Activated CD4-positive, alpha-beta memory T cell treated with anti-CD3 and anti-CD28 coated beads, Interleukin-2, amount 10 ng/mL, durations not matched to agents 7 days and 5 days (primary cell): Measurements from ENCODE around the gene CCDC154. TPM values are rescaled to one million over a fixed set of nuclear protein-coding genes. Genes with fewer than 3 reads are reported as not detected.

ENCODE experiments used
- CTCF ChIA-PET: fragments of 350-600 bp; sonication (Branson Sonifier 250); formaldehyde crosslinking; loops from one replicate; lab custom pipeline; 2021; ENCODE audit warnings: antibody characterized with exemption, inconsistent platforms; lab: Charles Lee
- POLR2A ChIA-PET: fragments of 350-600 bp; sonication (Branson Sonifier 250); formaldehyde crosslinking; loops from one replicate; lab custom pipeline; 2021; ENCODE audit warnings: antibody characterized with exemption; lab: Charles Lee
- DNase-seq: peaks from one replicate; pipeline ENCODE4 v3.0.0-alpha.2; 2020
- H3K27ac Mint-ChIP-seq: one replicate; pipeline ENCODE4 v1.8.0; 2021; ENCODE audit warnings: mild to moderate bottlenecking, mixed read lengths
- H3K27me3 Mint-ChIP-seq: one replicate; pipeline ENCODE4 v1.8.0; 2021; ENCODE audit warnings: mixed read lengths
- H3K36me3 Mint-ChIP-seq: one replicate; pipeline ENCODE4 v1.8.0; 2021; ENCODE audit warnings: low read depth, mixed read lengths
- H3K4me1 Mint-ChIP-seq: one replicate; pipeline ENCODE4 v1.8.0; 2021; ENCODE audit warnings: mixed read lengths
- H3K4me3 Mint-ChIP-seq: one replicate; pipeline ENCODE4 v1.8.0; 2021; ENCODE audit warnings: mild to moderate bottlenecking, mixed read lengths
- H3K9me3 Mint-ChIP-seq: one replicate; pipeline ENCODE4 v1.8.0; 2021; ENCODE audit warnings: mixed read lengths
- total RNA-seq, 2 experiments: library from RNA; stranded (reverse); gene quantifications; one replicate each; pipeline ENCODE4 v1.2.3, GENCODE V29; 2021

The CCDC154 gene
- total RNA-seq, 2 experiments from 2014 or later, result 1.6 to 2.2 TPM

- ChIA-PET POLR2A (interaction anchor here (1.6 kb wide), 1 partner anchor 14 kb away, joined by 6 read pairs; the partner anchor contains the start of gene UQCC4), CTCF (no interaction called here)
- Mint-ChIP-seq H3K4me3 (no peak overlapping the region), H3K36me3 (no peaks in the 10 kb centered on the region), H3K27me3 (no peaks in the 10 kb centered on the region), H3K27ac (no peak overlapping the region), H3K4me1 (no peaks in the 10 kb centered on the region), H3K9me3 (no peaks in the 10 kb centered on the region)
- DNase-seq, result no peak
Observed at GRCh38 chr16:1434644-1435592, 9.4 kb downstream of the CCDC154 start.

- Mint-ChIP-seq H3K4me3 (no peak overlapping the region), H3K27me3 (no peaks in the 10 kb centered on the region), H3K36me3 (no peaks in the 10 kb centered on the region), H3K27ac (no peak overlapping the region), H3K4me1 (no peaks in the 10 kb centered on the region), H3K9me3 (no peaks in the 10 kb centered on the region)
- ChIA-PET POLR2A (interaction anchor here (1.6 kb wide), 1 partner anchor 13 kb away, joined by 6 read pairs; the partner anchor contains the start of gene UQCC4), CTCF (no interaction called here)
- DNase-seq, result no peak
Observed at GRCh38 chr16:1433756-1434155, 10.6 kb downstream of the CCDC154 start.

- Mint-ChIP-seq H3K27ac (no peak overlapping the region), H3K9me3 (no peaks in the 10 kb centered on the region), H3K4me3 (no peak overlapping the region), H3K36me3 (no peaks in the 10 kb centered on the region), H3K27me3 (no peaks in the 10 kb centered on the region), H3K4me1 (no peaks in the 10 kb centered on the region)
- POLR2A ChIA-PET, result interaction anchor here (1.0 kb wide), 1 partner anchor 18 kb away, joined by 3 read pairs; the partner anchor contains the start of gene UNKL
- no peak for DNase-seq
- CTCF ChIA-PET, result no interaction called here
Observed at GRCh38 chr16:1433263-1433560, 11.1 kb downstream of the CCDC154 start.

- DNase-seq, result no peak
- CTCF ChIA-PET, result no interaction called here
- POLR2A ChIA-PET, result interaction anchor here (1.0 kb wide), 1 partner anchor 18 kb away, joined by 3 read pairs; the partner anchor contains the start of gene UNKL
Observed at GRCh38 chr16:1432388-1433262, 11.7 kb downstream of the CCDC154 start.

GRCh38 chr16:1431497-1432270 lies 12.7 kb downstream of the CCDC154 start:
- H3K27ac Mint-ChIP-seq, result no peak overlapping the region
- no peak for DNase-seq
- CTCF ChIA-PET, result no interaction called here
- H3K27me3 Mint-ChIP-seq, result no peaks in the 10 kb centered on the region
- no peaks in the 10 kb centered on the region for H3K9me3 Mint-ChIP-seq
- no peaks in the 10 kb centered on the region for H3K4me1 Mint-ChIP-seq
- H3K4me3 Mint-ChIP-seq, result no peak overlapping the region
- H3K36me3 Mint-ChIP-seq, result no peaks in the 10 kb centered on the region
- POLR2A ChIA-PET, result interaction anchor here (3.0 kb wide), 1 partner anchor 11 kb away, joined by 9 read pairs; the partner anchor contains the start of gene UQCC4

More at GRCh38 chr16:1432388-1433262, 11.7 kb downstream of the CCDC154 start:
- Mint-ChIP-seq H3K27ac (no peak overlapping the region), H3K9me3 (no peaks in the 10 kb centered on the region), H3K36me3 (no peaks in the 10 kb centered on the region), H3K4me1 (no peaks in the 10 kb centered on the region), H3K27me3 (no peaks in the 10 kb centered on the region), H3K4me3 (no peak overlapping the region)

GRCh38 chr16:1430759-1431496 lies 13.4 kb downstream of the CCDC154 start, which contains the start of gene PERCC1:
TSS of gene PERCC1 (plus strand) at chr16:1431078. CDS start at chr16:1432594, 1,516 bp downstream.
- Mint-ChIP-seq H3K36me3 (no peaks in the 10 kb centered on the region), H3K27ac (no peak within 1 kb of the TSS), H3K9me3 (no peaks in the 10 kb centered on the region), H3K27me3 (no peaks in the 10 kb centered on the region), H3K4me1 (no peaks in the 10 kb centered on the region), H3K4me3 (no peak within 1 kb of the TSS)
- POLR2A ChIA-PET, result interaction anchor here (3.0 kb wide), 1 partner anchor 10 kb away, joined by 9 read pairs; the partner anchor contains the start of gene UQCC4
- CTCF ChIA-PET, result no interaction called here
- DNase-seq, result no peak

GRCh38 chr16:1430214-1430758 lies 14.1 kb downstream of the CCDC154 start:
- DNase-seq, result no peak
- no peaks in the 10 kb centered on the region for H3K9me3 Mint-ChIP-seq
- H3K27ac Mint-ChIP-seq, result no peak overlapping the region
- H3K36me3 Mint-ChIP-seq, result no peaks in the 10 kb centered on the region
- no peak overlapping the region for H3K4me3 Mint-ChIP-seq
- no peaks in the 10 kb centered on the region for H3K4me1 Mint-ChIP-seq
- H3K27me3 Mint-ChIP-seq, result no peaks in the 10 kb centered on the region
- POLR2A ChIA-PET, result interaction anchor here (3.0 kb wide), 1 partner anchor 9 kb away, joined by 9 read pairs; the partner anchor contains the start of gene UQCC4
- CTCF ChIA-PET, result no interaction called here

GRCh38 chr16:1429631-1430030 lies 14.7 kb downstream of the CCDC154 start:
- CTCF ChIA-PET, result interaction anchor here (1.1 kb wide), 1 partner anchor 114 kb away, joined by 3 read pairs; no protein-coding TSS in a partner anchor
- Mint-ChIP-seq H3K9me3 (no peaks in the 10 kb centered on the region), H3K27me3 (no peaks in the 10 kb centered on the region), H3K36me3 (no peaks in the 10 kb centered on the region), H3K27ac (no peak overlapping the region), H3K4me1 (no peaks in the 10 kb centered on the region), H3K4me3 (no peak overlapping the region)
- no peak for DNase-seq
- POLR2A ChIA-PET, result interaction anchor here (1.1 to 3.0 kb wide), 2 partner anchors 9 to 276 kb away, joined by 4 to 9 read pairs; partner anchors contain the start of genes MAPK8IP3 and UQCC4

GRCh38 chr16:1429012-1429411 lies 15.3 kb downstream of the CCDC154 start:
- no peak overlapping the region for H3K27ac Mint-ChIP-seq
- no peaks in the 10 kb centered on the region for H3K36me3 Mint-ChIP-seq
- H3K27me3 Mint-ChIP-seq, result no peaks in the 10 kb centered on the region
- no peaks in the 10 kb centered on the region for H3K4me1 Mint-ChIP-seq
- H3K9me3 Mint-ChIP-seq, result no peaks in the 10 kb centered on the region
- CTCF ChIA-PET, result interaction anchor here (0.8 to 1.1 kb wide), 2 partner anchors 9 to 115 kb away, joined by 3 read pairs; partner anchors contain the start of gene UQCC4
- POLR2A ChIA-PET, result interaction anchor here (0.7 to 3.0 kb wide), 3 partner anchors 8 to 277 kb away, joined by 3 to 9 read pairs (median 4); partner anchors contain the start of genes MAPK8IP3 and UQCC4
- DNase-seq, result no peak
- no peak overlapping the region for H3K4me3 Mint-ChIP-seq

GRCh38 chr16:1428511-1428910 lies 15.8 kb downstream of the CCDC154 start:
- Mint-ChIP-seq H3K27me3 (no peaks in the 10 kb centered on the region), H3K36me3 (no peaks in the 10 kb centered on the region), H3K4me3 (no peak overlapping the region), H3K9me3 (no peaks in the 10 kb centered on the region), H3K4me1 (no peaks in the 10 kb centered on the region), H3K27ac (no peak overlapping the region)
- POLR2A ChIA-PET, result interaction anchor here (0.7 to 3.0 kb wide), 3 partner anchors 8 to 277 kb away, joined by 3 to 9 read pairs (median 4); partner anchors contain the start of genes MAPK8IP3 and UQCC4
- peak; percentile 52 for DNase-seq
- CTCF ChIA-PET, result interaction anchor here (0.8 to 1.1 kb wide), 2 partner anchors 8 to 115 kb away, joined by 3 read pairs; partner anchors contain the start of gene UQCC4
